HL-60 (cell line): ENCODE results near the gene NBDY.
"Not testable (repeated sequence)": the region's sequence is repeated elsewhere in the genome, so short reads cannot be mapped to it uniquely, and the experiment has no call there.

ENCODE experiments used
- DNase-seq, 2 experiments: peaks; one replicate each; pipeline ENCODE4 v3.0.0-alpha.2; 2010 to 2020; ENCODE audit warnings: low read depth in 1 of 2, low spot score in 1 of 2
- H3K27ac ChIP-seq: fragments of 250-450 bp; sonication (Bioruptor Pico); replicated peaks from 2 replicates; pipeline ENCODE4 v1.5.1; 2020; ENCODE audit warnings: mild to moderate bottlenecking, moderate library complexity
- H3K27me3 ChIP-seq: fragments of 250-450 bp; sonication (Bioruptor Pico); 2 replicates; pipeline ENCODE4 v1.5.1; 2021; ENCODE audit warnings: mild to moderate bottlenecking, moderate library complexity; ENCODE audit not compliant: insufficient read depth, poor library complexity, severe bottlenecking
- H3K4me3 ChIP-seq: replicated peaks from 2 replicates; pipeline ENCODE4 v1.5.1; 2011; ENCODE audit warnings: mild to moderate bottlenecking, control low read depth, low read length; ENCODE audit not compliant: insufficient read depth
- GABPA ChIP-seq: IDR thresholded peaks from 2 replicates; pipeline ENCODE4 v1.6.1; 2012; ENCODE audit warnings: low read depth
- POLR2AphosphoS5 ChIP-seq: IDR thresholded peaks from 2 replicates; pipeline ENCODE4 v1.6.1; 2012; ENCODE audit warnings: low read depth
- SPI1 ChIP-seq: IDR thresholded peaks from 2 replicates; pipeline ENCODE4 v1.6.1; 2012; ENCODE audit warnings: low read depth, mild to moderate bottlenecking, borderline replicate concordance
- TF ChIP-seq, protein P1 (sequence below): IDR thresholded peaks from one replicate; pipeline ENCODE4 v1.5.1; 2011; ENCODE audit warnings: low read length, control low read depth, inconsistent platforms; ENCODE audit not compliant: insufficient read depth
- TF ChIP-seq, protein P2 (sequence below): IDR thresholded peaks from 2 replicates; pipeline ENCODE4 v1.6.1; 2012; ENCODE audit warnings: low read depth; ENCODE audit not compliant: insufficient replicate concordance

NBDY gene

DNA sequence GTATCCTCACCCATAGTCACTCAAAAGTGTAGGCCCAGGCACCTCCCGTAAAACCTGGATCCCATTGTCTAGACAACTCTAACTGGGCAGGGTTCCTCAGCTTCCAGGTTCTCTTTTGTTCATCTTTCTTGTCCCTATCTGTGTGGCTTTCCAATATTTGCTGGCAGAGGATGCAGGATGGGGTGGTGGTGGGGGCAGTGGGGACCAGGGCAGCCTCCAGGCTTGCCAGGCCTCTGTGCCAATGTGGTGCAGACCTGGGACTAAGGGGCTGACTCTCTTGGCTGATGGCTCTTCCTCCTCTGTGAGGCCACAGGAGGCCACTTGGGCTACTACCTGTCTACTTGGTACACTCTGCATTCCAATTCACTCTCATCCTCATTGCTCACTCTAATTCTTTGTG lies 76.4 kb downstream of the NBDY start:
- TF ChIP-seq, protein P1, sequence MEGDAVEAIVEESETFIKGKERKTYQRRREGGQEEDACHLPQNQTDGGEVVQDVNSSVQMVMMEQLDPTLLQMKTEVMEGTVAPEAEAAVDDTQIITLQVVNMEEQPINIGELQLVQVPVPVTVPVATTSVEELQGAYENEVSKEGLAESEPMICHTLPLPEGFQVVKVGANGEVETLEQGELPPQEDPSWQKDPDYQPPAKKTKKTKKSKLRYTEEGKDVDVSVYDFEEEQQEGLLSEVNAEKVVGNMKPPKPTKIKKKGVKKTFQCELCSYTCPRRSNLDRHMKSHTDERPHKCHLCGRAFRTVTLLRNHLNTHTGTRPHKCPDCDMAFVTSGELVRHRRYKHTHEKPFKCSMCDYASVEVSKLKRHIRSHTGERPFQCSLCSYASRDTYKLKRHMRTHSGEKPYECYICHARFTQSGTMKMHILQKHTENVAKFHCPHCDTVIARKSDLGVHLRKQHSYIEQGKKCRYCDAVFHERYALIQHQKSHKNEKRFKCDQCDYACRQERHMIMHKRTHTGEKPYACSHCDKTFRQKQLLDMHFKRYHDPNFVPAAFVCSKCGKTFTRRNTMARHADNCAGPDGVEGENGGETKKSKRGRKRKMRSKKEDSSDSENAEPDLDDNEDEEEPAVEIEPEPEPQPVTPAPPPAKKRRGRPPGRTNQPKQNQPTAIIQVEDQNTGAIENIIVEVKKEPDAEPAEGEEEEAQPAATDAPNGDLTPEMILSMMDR: no peak
- TF ChIP-seq, protein P2, sequence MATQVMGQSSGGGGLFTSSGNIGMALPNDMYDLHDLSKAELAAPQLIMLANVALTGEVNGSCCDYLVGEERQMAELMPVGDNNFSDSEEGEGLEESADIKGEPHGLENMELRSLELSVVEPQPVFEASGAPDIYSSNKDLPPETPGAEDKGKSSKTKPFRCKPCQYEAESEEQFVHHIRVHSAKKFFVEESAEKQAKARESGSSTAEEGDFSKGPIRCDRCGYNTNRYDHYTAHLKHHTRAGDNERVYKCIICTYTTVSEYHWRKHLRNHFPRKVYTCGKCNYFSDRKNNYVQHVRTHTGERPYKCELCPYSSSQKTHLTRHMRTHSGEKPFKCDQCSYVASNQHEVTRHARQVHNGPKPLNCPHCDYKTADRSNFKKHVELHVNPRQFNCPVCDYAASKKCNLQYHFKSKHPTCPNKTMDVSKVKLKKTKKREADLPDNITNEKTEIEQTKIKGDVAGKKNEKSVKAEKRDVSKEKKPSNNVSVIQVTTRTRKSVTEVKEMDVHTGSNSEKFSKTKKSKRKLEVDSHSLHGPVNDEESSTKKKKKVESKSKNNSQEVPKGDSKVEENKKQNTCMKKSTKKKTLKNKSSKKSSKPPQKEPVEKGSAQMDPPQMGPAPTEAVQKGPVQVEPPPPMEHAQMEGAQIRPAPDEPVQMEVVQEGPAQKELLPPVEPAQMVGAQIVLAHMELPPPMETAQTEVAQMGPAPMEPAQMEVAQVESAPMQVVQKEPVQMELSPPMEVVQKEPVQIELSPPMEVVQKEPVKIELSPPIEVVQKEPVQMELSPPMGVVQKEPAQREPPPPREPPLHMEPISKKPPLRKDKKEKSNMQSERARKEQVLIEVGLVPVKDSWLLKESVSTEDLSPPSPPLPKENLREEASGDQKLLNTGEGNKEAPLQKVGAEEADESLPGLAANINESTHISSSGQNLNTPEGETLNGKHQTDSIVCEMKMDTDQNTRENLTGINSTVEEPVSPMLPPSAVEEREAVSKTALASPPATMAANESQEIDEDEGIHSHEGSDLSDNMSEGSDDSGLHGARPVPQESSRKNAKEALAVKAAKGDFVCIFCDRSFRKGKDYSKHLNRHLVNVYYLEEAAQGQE: no peak
- no peak for TF ChIP-seq GABPA
- H3K4me3 ChIP-seq: no peak overlapping the region
- no peak overlapping the region for H3K27ac ChIP-seq
- DNase-seq: no peak
- H3K27me3 ChIP-seq: no peaks in the 10 kb centered on the region

GRCh38 chrX:56806176-56806575 lies 77.1 kb downstream of the NBDY start:
- H3K27me3 ChIP-seq, H3K4me3 ChIP-seq, H3K27ac ChIP-seq, DNase-seq: not testable (repeated sequence)

DNA sequence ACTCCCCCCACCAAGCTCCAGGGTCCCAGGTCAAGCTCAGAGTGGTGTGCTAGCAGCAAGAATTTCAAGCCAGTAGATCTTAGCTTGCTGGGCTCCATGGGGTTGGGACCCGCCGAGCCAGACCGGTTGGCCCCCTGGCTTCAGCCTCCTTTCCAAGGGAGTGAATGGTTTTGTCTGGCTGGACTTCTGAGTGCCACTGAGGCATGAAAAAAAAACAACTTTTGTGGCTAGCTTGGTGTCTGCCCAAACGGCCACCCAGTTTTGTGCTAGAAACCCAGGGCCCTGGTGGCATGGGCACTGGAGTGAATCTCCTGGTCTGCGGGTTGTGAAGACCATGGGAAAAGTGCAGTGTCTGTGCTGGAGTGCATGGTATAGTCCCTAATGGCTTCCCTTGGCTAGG lies 82.6 kb downstream of the NBDY start:
- TF ChIP-seq, protein P2: no peak
- no peak for TF ChIP-seq SPI1
- TF ChIP-seq GABPA: no peak
- TF ChIP-seq, protein P1: no peak
- no peak for TF ChIP-seq POLR2AphosphoS5
- Histone ChIP-seq H3K4me3 (no peak overlapping the region), H3K27me3 (no peaks in the 10 kb centered on the region), H3K27ac (no peak overlapping the region)
- no peak for DNase-seq

DNA sequence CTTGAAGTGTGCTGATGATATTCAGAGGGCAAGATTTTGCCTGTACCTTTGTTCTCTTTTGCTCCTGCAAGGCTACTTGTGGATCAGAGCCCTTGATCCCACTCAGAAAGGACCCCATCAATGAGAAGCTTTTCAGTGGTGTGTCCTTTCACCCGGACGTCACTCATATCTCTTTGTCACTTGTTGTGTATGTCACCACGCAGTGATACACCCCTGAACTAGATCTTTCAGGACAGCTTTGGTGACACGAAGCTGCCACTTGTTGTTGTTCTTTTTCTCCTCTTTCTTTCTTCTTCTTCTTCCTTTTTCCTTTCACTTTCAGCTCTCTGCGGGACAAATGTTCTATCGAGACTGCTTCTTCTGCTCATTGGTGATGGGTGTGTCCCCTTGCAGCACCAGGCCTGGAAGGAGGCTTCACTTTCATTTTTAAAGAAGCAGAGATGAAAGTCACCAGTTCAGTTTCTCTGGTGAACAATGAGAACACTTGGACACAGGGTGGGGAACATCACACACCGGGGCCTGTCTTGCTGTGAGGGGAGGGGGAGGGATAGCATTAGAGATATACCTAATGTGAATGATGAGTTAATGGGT lies 83.6 kb downstream of the NBDY start:
- H3K4me3 ChIP-seq: no peak overlapping the region
- TF ChIP-seq, protein P1: no peak
- TF ChIP-seq GABPA (no peak), POLR2AphosphoS5 (no peak), SPI1 (no peak)
- TF ChIP-seq, protein P2: no peak
- H3K27ac ChIP-seq: no peak overlapping the region; the same call in 1 of the 2 replicates
- no peak for DNase-seq
- no peaks in the 10 kb centered on the region for H3K27me3 ChIP-seq
